H1 (cell line): Measurements from ENCODE around the gene POLR3C. TPM values are rescaled to one million over a fixed set of nuclear protein-coding genes. Genes with fewer than 3 reads are reported as not detected.

ENCODE experiments used
- CTCF ChIA-PET: fragments of 300-600 bp; sonication (Branson Sonifier 250); formaldehyde crosslinking; loops from one replicate; lab custom pipeline; 2021; ENCODE audit not compliant: partially characterized antibody; lab: Charles Lee
- POLR2A ChIA-PET: fragments of 300-600 bp; sonication (Branson Sonifier 250); formaldehyde crosslinking; loops from one replicate; lab custom pipeline; 2021; ENCODE audit warnings: inconsistent platforms; ENCODE audit not compliant: partially characterized antibody; lab: Charles Lee
- DNase-seq, 2 experiments: peaks; one replicate each; pipeline versions ENCODE4 v3.0.0 to v3.0.0-alpha.2; 2010 to 2022; ENCODE audit warnings: low spot score in 2 of 2, low read depth in 1 of 2, mixed read lengths in 1 of 2
- FAIRE-seq: peaks from 2 replicates; lab custom pipeline; 2011; peaks lifted over from hg19 to GRCh38; lab: Jason Lieb, UNC
- H2AFZ ChIP-seq: 2 replicates; pipeline ENCODE4 v1.8.1; 2012; ENCODE audit warnings: low read length, inconsistent platforms
- H2AK5ac ChIP-seq: 2 replicates; pipeline ENCODE4 v1.6.1; 2013; ENCODE audit warnings: low read depth, low read length
- H2BK120ac ChIP-seq: replicated peaks from 2 replicates; pipeline ENCODE3; 2013; ENCODE audit warnings: low read depth, low read length, inconsistent platforms
- H2BK12ac ChIP-seq: 2 replicates; pipeline ENCODE4 v1.6.1; 2013; ENCODE audit warnings: low read depth, low read length
- H2BK15ac ChIP-seq: 2 replicates; pipeline ENCODE4 v1.6.1; 2013; ENCODE audit warnings: low read length
- H2BK20ac ChIP-seq: 2 replicates; pipeline ENCODE4 v1.6.1; 2013; ENCODE audit warnings: low read length
- H2BK5ac ChIP-seq: 2 replicates; pipeline ENCODE4 v1.6.1; 2013; ENCODE audit warnings: low read depth, low read length
- H3K14ac ChIP-seq: 2 replicates; pipeline ENCODE4 v1.6.1; 2013; ENCODE audit warnings: inconsistent platforms; ENCODE audit not compliant: insufficient read length
- H3K18ac ChIP-seq: 2 replicates; pipeline ENCODE4 v1.6.1; 2013; ENCODE audit warnings: low read length; ENCODE audit errors: extremely low read depth
- H3K23ac ChIP-seq: 2 replicates; pipeline ENCODE4 v1.6.1; 2013; ENCODE audit warnings: inconsistent platforms; ENCODE audit not compliant: insufficient read length
- H3K23me2 ChIP-seq: 2 replicates; pipeline ENCODE4 v1.6.1; 2013; ENCODE audit warnings: low read depth, low read length
- H3K27ac ChIP-seq: 2 replicates; pipeline ENCODE4 v1.6.1; 2011; ENCODE audit warnings: low read depth, low read length, inconsistent platforms
- H3K27me3 ChIP-seq, 4 experiments: replicated peaks in 1 of 4; 1 replicate in 1 of 4; 2 replicates in 3 of 4; pipeline versions ENCODE4 v1.6.1 to v1.8.1; 2011 to 2013; ENCODE audit warnings: low read length in 3 of 4, mild to moderate bottlenecking in 3 of 4, inconsistent platforms in 2 of 4, mixed read lengths in 2 of 4, moderate library complexity in 1 of 4; ENCODE audit not compliant: control insufficient read depth in 3 of 4, insufficient read depth in 3 of 4; ENCODE audit errors: extremely low read depth in 1 of 4
- H3K36me3 ChIP-seq, 4 experiments: 2 replicates each; pipeline versions ENCODE4 v1.6.1 to v1.8.1; 2011 to 2013; ENCODE audit warnings: mild to moderate bottlenecking in 4 of 4, low read length in 3 of 4, moderate library complexity in 2 of 4, control low read depth in 1 of 4, inconsistent platforms in 1 of 4; ENCODE audit not compliant: insufficient read depth in 4 of 4, control insufficient read depth in 2 of 4
- H3K4ac ChIP-seq: replicated peaks from 2 replicates; pipeline ENCODE3; 2013; ENCODE audit warnings: low read length, low read depth, mixed read lengths, inconsistent platforms; ENCODE audit not compliant: insufficient read length
- H3K4me1 ChIP-seq, 4 experiments: replicated peaks in 1 of 4; 1 replicate in 1 of 4; 2 replicates in 3 of 4; pipeline versions ENCODE4 v1.6.1 to v1.8.1; 2011 to 2013; ENCODE audit warnings: low read length in 3 of 4, inconsistent platforms in 2 of 4, mixed read lengths in 1 of 4; ENCODE audit not compliant: insufficient read depth in 4 of 4, control insufficient read depth in 3 of 4
- H3K4me2 ChIP-seq, 2 experiments: 2 replicates each; pipeline versions ENCODE4 v1.6.1 to v1.8.1; 2011 to 2013; ENCODE audit warnings: low read depth in 2 of 2, low read length in 2 of 2, control low read depth in 1 of 2, inconsistent platforms in 1 of 2, mild to moderate bottlenecking in 1 of 2; ENCODE audit not compliant: insufficient read depth in 1 of 2
- H3K4me3 ChIP-seq, 4 experiments: fragments of 200-600, 300-600 bp in 1 of 4; sonication (generic), shearing (Covaris generic), sonication (Bioruptor Twin) in 1 of 4; 2 replicates each; pipeline versions ENCODE4 v1.5.1 to v1.8.1; 2011 to 2016; ENCODE audit warnings: low read length in 4 of 4, low read depth in 3 of 4, control low read depth in 2 of 4, inconsistent platforms in 2 of 4, mild to moderate bottlenecking in 2 of 4, mixed read lengths in 1 of 4, moderate library complexity in 1 of 4; ENCODE audit not compliant: insufficient read depth in 2 of 4; ENCODE audit errors: extremely low read depth in 1 of 4
- H3K56ac ChIP-seq: replicated peaks from 2 replicates; pipeline ENCODE3; 2013; ENCODE audit warnings: low read depth, mild to moderate bottlenecking, mixed read lengths, low read length, inconsistent platforms; ENCODE audit not compliant: insufficient read length
- H3K79me1 ChIP-seq: 2 replicates; pipeline ENCODE4 v1.6.1; 2013; ENCODE audit warnings: low read depth, low read length, control low read depth
- H3K79me2 ChIP-seq, 2 experiments: 2 replicates each; pipeline versions ENCODE4 v1.6.1 to v1.8.1; 2012 to 2013; ENCODE audit warnings: low read length in 2 of 2, mild to moderate bottlenecking in 2 of 2, inconsistent platforms in 1 of 2; ENCODE audit not compliant: insufficient read depth in 2 of 2, control insufficient read depth in 1 of 2
- H3K9ac ChIP-seq, 4 experiments: replicated peaks in 1 of 4; 1 replicate in 1 of 4; 2 replicates in 3 of 4; pipeline versions ENCODE4 v1.6.1 to v1.8.1; 2011 to 2013; ENCODE audit warnings: low read depth in 3 of 4, low read length in 3 of 4, control low read depth in 2 of 4, mild to moderate bottlenecking in 2 of 4, moderate library complexity in 2 of 4, inconsistent platforms in 1 of 4; ENCODE audit errors: extremely low read depth in 1 of 4
- H3K9me3 ChIP-seq, 2 experiments: 2 replicates each; pipeline versions ENCODE4 v1.6.1 to v1.8.1; 2012 to 2013; ENCODE audit warnings: mild to moderate bottlenecking in 2 of 2, moderate library complexity in 2 of 2, control low read depth in 1 of 2, inconsistent platforms in 1 of 2, low read depth in 1 of 2, low read length in 1 of 2, mixed read lengths in 1 of 2; ENCODE audit not compliant: insufficient read depth in 2 of 2
- H4K20me1 ChIP-seq, 2 experiments: replicated peaks in 1 of 2; 2 replicates each; pipeline versions ENCODE3 to v1.8.1; 2011 to 2013; ENCODE audit warnings: inconsistent platforms in 2 of 2, low read length in 2 of 2, mild to moderate bottlenecking in 1 of 2; ENCODE audit not compliant: insufficient read depth in 2 of 2, control insufficient read depth in 1 of 2
- H4K5ac ChIP-seq: 2 replicates; pipeline ENCODE4 v1.6.1; 2013; ENCODE audit warnings: low read length, low read depth, mixed read lengths, inconsistent platforms; ENCODE audit not compliant: insufficient read length
- H4K8ac ChIP-seq: 2 replicates; pipeline ENCODE4 v1.8.0; 2013; ENCODE audit warnings: mild to moderate bottlenecking, moderate library complexity, low read length, inconsistent platforms; ENCODE audit not compliant: insufficient read depth; ENCODE audit errors: extremely low read depth
- H4K91ac ChIP-seq: replicated peaks from 2 replicates; pipeline ENCODE3; 2013; ENCODE audit warnings: low read length, mixed read lengths, inconsistent platforms; ENCODE audit not compliant: insufficient read length
- ATF2 ChIP-seq: IDR thresholded peaks from 2 replicates; pipeline ENCODE4 v1.6.1; 2012; ENCODE audit warnings: low read length, inconsistent platforms
- BRCA1 ChIP-seq: IDR thresholded peaks from 2 replicates; pipeline ENCODE4 v1.6.1; 2012; ENCODE audit warnings: low read depth, low read length, improper control_type of control experiment
- CBX5 ChIP-seq: fragments of 300-800, 300-1000 bp; sonication (generic); IDR thresholded peaks from 2 replicates; pipeline ENCODE4 v1.7.1; 2016; ENCODE audit warnings: antibody characterized with exemption, low read length, low read depth
- CREB1 ChIP-seq: IDR thresholded peaks from 2 replicates; pipeline ENCODE4 v1.6.1; 2012; ENCODE audit warnings: inconsistent platforms
- EP300 ChIP-seq, 2 experiments: IDR thresholded peaks; 1 replicate in 1 of 2; 2 replicates in 1 of 2; pipeline ENCODE4 v1.6.1; 2011 to 2012; ENCODE audit warnings: low read depth in 2 of 2, low read length in 2 of 2, mild to moderate bottlenecking in 2 of 2, borderline replicate concordance in 1 of 2, inconsistent platforms in 1 of 2, moderate library complexity in 1 of 2
- EZH2 ChIP-seq: fragments of 200-600 bp; sonication (generic); IDR thresholded peaks from 2 replicates; pipeline ENCODE4 v1.7.1; 2012; ENCODE audit warnings: low read depth, mild to moderate bottlenecking, moderate library complexity, low read length, inconsistent platforms; ENCODE audit not compliant: severe bottlenecking
- JUN ChIP-seq: IDR thresholded peaks from 2 replicates; pipeline ENCODE4 v1.6.1; 2011; ENCODE audit warnings: low read depth, mild to moderate bottlenecking, improper control_type of control experiment, low read length
- PHF8 ChIP-seq: fragments of 200-600 bp; sonication (generic); conservative IDR thresholded peaks from 2 replicates; pipeline ENCODE4 v1.7.1; 2012; ENCODE audit warnings: low read depth, mild to moderate bottlenecking, inconsistent platforms, low read length, moderate library complexity
- RAD21 ChIP-seq, 2 experiments: IDR thresholded peaks in 1 of 2; conservative IDR thresholded peaks in 1 of 2; 2 replicates each; pipeline ENCODE4 v1.6.1; 2011; ENCODE audit warnings: low read depth in 2 of 2, low read length in 2 of 2, improper control_type of control experiment in 1 of 2, inconsistent platforms in 1 of 2, mild to moderate bottlenecking in 1 of 2, moderate library complexity in 1 of 2
- TAF1 ChIP-seq: IDR thresholded peaks from 2 replicates; pipeline ENCODE4 v1.6.1; 2011; ENCODE audit warnings: mild to moderate bottlenecking, low read depth, low read length
- ZNF274 ChIP-seq: IDR thresholded peaks from 2 replicates; pipeline ENCODE4 v1.7.0; 2012; ENCODE audit warnings: low read length, borderline replicate concordance; ENCODE audit errors: extremely low read depth
- whole genome bisulfite sequencing, 2 experiments: shearing (Covaris generic) in 1 of 2; methylation state at CpG; one replicate each; pipeline versions ENCODE4 v1.1.6 to v1.1.7; 2013 to 2015; ENCODE audit warnings: low lambda C conversion rate in 2 of 2, mixed read lengths in 2 of 2, inconsistent platforms in 1 of 2, low coverage in 1 of 2, missing lambda C conversion rate in 1 of 2; ENCODE audit not compliant: insufficient replicate concordance in 2 of 2, insufficient coverage in 1 of 2, insufficient read length in 1 of 2; ENCODE audit errors: extremely low coverage in 1 of 2, missing lambda C conversion rate in 1 of 2; 5-methylcytosine and 5-hydroxymethylcytosine counted together
- polyA plus RNA-seq, 7 experiments: library from polyadenylated mRNA; depleted of rRNA in 3 of 7; stranded (reverse) in 5 of 7; unstranded in 2 of 7; fragments of >200 nt in 5 of 7; fragments of 200-250 nt in 2 of 7; gene quantifications; 1 replicate in 5 of 7; 2 replicates in 1 of 7; 4 replicates in 1 of 7; pipeline versions ENCODE4 v1.2.1 to v1.2.3, GENCODE V29; 2011 to 2013; ENCODE audit warnings: missing spikeins in 2 of 7, mixed read lengths in 2 of 7
- total RNA-seq: library from RNA; stranded (reverse); fragmentation: NEBNext Ultra II Directional; extraction: Animal tissue kit (Norgen Biotek cat#: 25700); gene quantifications from 2 replicates; pipeline ENCODE4 v1.2.1, GENCODE V29; 2021

POLR3C gene
- total and polyA plus RNA-seq, 2 of the 8 experiments (the other 6 are each of a cell fraction or from before 2014, with no cell fraction given) = 26.8 TPM

GRCh38 chr1:145824499-145824842, 471 bp downstream of the POLR3C start:
- Histone ChIP-seq H4K91ac (no peak overlapping the region), H2AK5ac (no peak overlapping the region), H3K23me2 (peaks cover 5% of the 10 kb centered on the region; the same call in 1 of the 2 replicates), H3K9me3 (no peaks in the 10 kb centered on the region), H2BK20ac (no peak overlapping the region), H3K4ac (no peak overlapping the region), H2BK15ac (no peak overlapping the region), H3K18ac (peak overlapping the region; percentile 7; the same call in 1 of the 2 replicates), H3K4me1 (peaks cover 0 to 4% (median 0%) of the 10 kb centered on the region in 4 experiments; a peak in 1 of 7 replicates), H3K14ac (no peak overlapping the region), H3K4me2 (peak overlapping the region; percentile 71 to 91), H3K79me2 (peaks cover 0 to 14% of the 10 kb centered on the region in 2 experiments; a peak in 3 of 4 replicates), H3K36me3 (peaks cover 7 to 36% (median 25%) of the 10 kb centered on the region in 4 experiments; a peak in 7 of 8 replicates), H4K20me1 (peaks cover 2 to 3% of the 10 kb centered on the region in 2 experiments), H2BK5ac (peak overlapping the region; percentile 89), H3K27me3 (no peaks in the 10 kb centered on the region), H3K4me3 (peak overlapping the region; percentile 75 to 100 (median 98)), H3K27ac (peak overlapping the region; percentile 91), H4K5ac (no peak overlapping the region), H2BK12ac (no peak overlapping the region), H3K9ac (peak overlapping the region; percentile 82 to 97 (median 92)), H3K56ac (no peak overlapping the region), H4K8ac (no peak overlapping the region), H2BK120ac (no peak overlapping the region), H3K79me1 (no peaks in the 10 kb centered on the region), H3K23ac (no peak overlapping the region), H2AFZ (peak overlapping the region; percentile 92)
- CTCF ChIA-PET = interaction anchor here (14.5 kb wide), 1 partner anchor 22 kb away, joined by 109 read pairs; the partner anchor contains the start of gene NUDT17
- POLR2A ChIA-PET = interaction anchor here (0.7 to 3.9 kb wide), 16 partner anchors 9 to 228 kb away, joined by 3 to 25 read pairs (median 4); partner anchors contain the start of genes CD160, NUDT17 and PIAS3
- FAIRE-seq (no peak), DNase-seq (no peak)
- 7% methylated on average over 7 of the region's 7 CpGs; no CpG with 5 or more reads in 1 of the 2 experiments for WGBS, 2 experiments
- TF ChIP-seq EZH2 = no peak
- no peak for TF ChIP-seq BRCA1
- TF ChIP-seq EP300 (IDR thresholded peaks at IDR 0.05; ENCODE audit: borderline replicate concordance in 1 of 2, low read depth in 2 of 2, low read length in 2 of 2) = no peak
- TF ChIP-seq RAD21 (IDR thresholded peaks at IDR 0.05 in 1 of 2, conservative IDR thresholded peaks at IDR 0.05 in 1 of 2; ENCODE audit: low read depth in 2 of 2, low read length in 2 of 2) = no peak
- TF ChIP-seq CREB1 = no peak
- TF ChIP-seq CBX5 = no peak
- no peak for TF ChIP-seq TAF1
- no peak for TF ChIP-seq JUN
- TF ChIP-seq PHF8 = no peak
- TF ChIP-seq ATF2 = no peak
- no peak for TF ChIP-seq ZNF274
